Pancreas (tissue), 10 donors: ENCODE results near the gene CEP131. TPM values are rescaled to one million over a fixed set of nuclear protein-coding genes. Genes with fewer than 3 reads are reported as not detected.

Experiments
- ATAC-seq, 4 donors: fragments of 200-7000 bp; cut with Tn5 transposase; one replicate each; pipeline versions ENCODE4 v1.8.0 to v1.9.1; 2020; ENCODE audit warnings: mild to moderate bottlenecking in 4 of 4, moderate library complexity in 4 of 4
- DNase-seq, 6 donors: peaks; one replicate each; pipeline ENCODE4 v3.0.0-alpha.2; 2020
- FAIRE-seq: peaks from 2 replicates; lab custom pipeline; 2012; peaks lifted over from hg19 to GRCh38; lab: Jason Lieb, UNC
- H3K27ac ChIP-seq, 4 donors: fragments of 200-600 bp; sonication (generic); 1 replicate in 3 of 4; 2 replicates in 1 of 4; pipeline versions ENCODE4 v1.5.0 to v1.8.0; 2020
- H3K27me3 ChIP-seq, 4 donors: fragments of 200-600 bp; one replicate each; pipeline ENCODE4 v1.8.0; 2021
- H3K36me3 ChIP-seq, 3 donors: fragments of 200-600 bp; sonication (generic) in 1 of 3; one replicate each; pipeline versions ENCODE4 v1.5.0 to v1.8.0; 2020 to 2021
- H3K4me1 ChIP-seq, 3 donors: fragments of 200-600 bp; one replicate each; pipeline ENCODE4 v1.8.0; 2021
- H3K4me3 ChIP-seq, 4 donors: fragments of 200-600 bp; sonication (generic) in 2 of 4; one replicate each; pipeline versions ENCODE4 v1.5.0 to v1.8.0; 2020 to 2021
- H3K9me3 ChIP-seq, 4 donors: fragments of 200-600 bp; one replicate each; pipeline ENCODE4 v1.8.0; 2021
- CTCF ChIP-seq, 4 donors: fragments of 200-600 bp; sonication (generic) in 3 of 4; IDR thresholded peaks; one replicate each; pipeline versions ENCODE4 v1.5.0 to v1.8.0; 2021; ENCODE audit warnings: antibody characterized with exemption in 4 of 4
- WGBS, 2 donors: extraction: QIAGEN DNeasy Blood & Tissue Kit; methylation state at CpG; one replicate each; pipeline ENCODE4 v1.1.7; 2013; 5-methylcytosine and 5-hydroxymethylcytosine counted together
- intact Hi-C, 3 donors: fragments of 100-400 bp; cut with DNase I; formaldehyde crosslinking; loops; one replicate each; pipeline versions ENCODE4 v1.11.1 to v1.14.2; 2022
- polyA plus RNA-seq, 2 donors: library from polyadenylated mRNA; stranded (reverse); fragments of 200-250 nt; gene quantifications; one replicate each; pipeline ENCODE4 v1.2.3, GENCODE V29; 2013
- total RNA-seq, 6 donors: library from RNA; stranded (reverse); fragmentation: NEBNext Ultra II Directional in 4 of 6; extraction: Animal tissue kit (Norgen Biotek cat#: 25700) in 4 of 6; gene quantifications; one replicate each; pipeline versions ENCODE4 v1.2.1 to v1.2.4, GENCODE V29; 2021 to 2023
- donor health status: healthy with polysubstance abuse.
- donor health status: DM: no; HTN: no; CAD: no; lungs with moderate emphysema.
- donor health status: DM: no; HTN: no; CAD: no.
- donor health status: control.
- donor health status: control.
- donor health status: Bipolar disorder and iron deficiency.
- donor health status: DM: yes; HTN: yes; CAD: no.
- donor health status: DM: no; HTN: no; CAD: no.
- donor health status: DM: no; HTN: no; CAD: no.
- donor health status: DM: yes; HTN: yes; CAD: no.

The CEP131 gene
- total and polyA plus RNA-seq, 8 donors = 3.4 to 22.8 (median 4.6) TPM

GRCh38 chr17:81163051-81163695 lies 59.6 kb downstream of the CEP131 start:
- intact Hi-C loops = no loop called here
- ATAC-seq = no peak
- peak overlapping the region; percentile 39 to 93 (median 88) for H3K27ac ChIP-seq
- no peaks in the 10 kb centered on the region for H3K36me3 ChIP-seq
- H3K9me3 ChIP-seq = no peaks in the 10 kb centered on the region
- peaks cover 0 to 30% (median 22%) of the 10 kb centered on the region in 3 donors for H3K4me1 ChIP-seq
- peak overlapping the region in 2 of 4 donors; percentile 77 to 78 for H3K4me3 ChIP-seq
- 64 to 67% methylated on average over 19 of the region's 19 CpGs for WGBS, 2 donors
- no peaks in the 10 kb centered on the region for H3K27me3 ChIP-seq
- DNase-seq = peak in 3 of 6 donors; percentile 29 to 68 (median 62)
- no peak for FAIRE-seq
- TF ChIP-seq CTCF (IDR thresholded peaks at IDR 0.05) = no peak

GRCh38 chr17:81162491-81162890 lies 60.3 kb downstream of the CEP131 start:
- WGBS, 2 donors = 26 to 41% methylated on average over 11 of the region's 11 CpGs
- no peaks in the 10 kb centered on the region for H3K9me3 ChIP-seq

GRCh38 chr17:81161972-81162371 lies 60.8 kb downstream of the CEP131 start:
- ATAC-seq = no peak
- Histone ChIP-seq H3K36me3 (no peaks in the 10 kb centered on the region), H3K27me3 (no peaks in the 10 kb centered on the region), H3K4me1 (peaks cover 0 to 30% (median 22%) of the 10 kb centered on the region in 3 donors), H3K9me3 (no peaks in the 10 kb centered on the region), H3K27ac (peak overlapping the region; percentile 48 to 93 (median 68)), H3K4me3 (no peak overlapping the region)
- 70 to 83% methylated on average over 11 to 16 of the region's 16 CpGs for WGBS, 2 donors
- intact Hi-C loops = no loop called here
- no peak for TF ChIP-seq CTCF (IDR thresholded peaks at IDR 0.05)
- no peak for DNase-seq
- FAIRE-seq = no peak

More at GRCh38 chr17:81162491-81162890, 60.3 kb downstream of the CEP131 start:
- intact Hi-C loops = no loop called here
- no peak for FAIRE-seq
- H3K27ac ChIP-seq = peak overlapping the region; percentile 48 to 93 (median 88)
- no peaks in the 10 kb centered on the region for H3K36me3 ChIP-seq
- TF ChIP-seq CTCF (IDR thresholded peaks at IDR 0.05) = no peak
- peaks cover 0 to 30% (median 22%) of the 10 kb centered on the region in 3 donors for H3K4me1 ChIP-seq
- H3K4me3 ChIP-seq = no peak overlapping the region
- peak; percentile 84 to 96 (median 94) for DNase-seq
- peak; percentile 63 to 74 (median 70) for ATAC-seq
- no peaks in the 10 kb centered on the region for H3K27me3 ChIP-seq

GRCh38 chr17:81161536-81161935 lies 61.2 kb downstream of the CEP131 start:
- FAIRE-seq (no peak), DNase-seq (peak in 1 of 6 donors; percentile 78), ATAC-seq (no peak)
- Histone ChIP-seq H3K27ac (peak overlapping the region in 1 of 4 donors; percentile 93), H3K9me3 (no peaks in the 10 kb centered on the region), H3K4me1 (peaks cover 0 to 30% (median 22%) of the 10 kb centered on the region in 3 donors), H3K4me3 (no peak overlapping the region), H3K27me3 (no peaks in the 10 kb centered on the region), H3K36me3 (no peaks in the 10 kb centered on the region)
- 96 to 99% methylated on average over 14 to 15 of the region's 15 CpGs for whole genome bisulfite sequencing, 2 donors
- intact Hi-C loops = no loop called here
- no peak for TF ChIP-seq CTCF (IDR thresholded peaks at IDR 0.05)
